WI38 (cell line): ENCODE results near the gene SHPK.

ENCODE experiments used
- H3K4me3 ChIP-seq: 2 replicates; pipeline ENCODE4 v1.5.1; 2011; ENCODE audit warnings: low read depth, mild to moderate bottlenecking, control low read depth, low read length
- TF ChIP-seq, protein P1 (sequence below): IDR thresholded peaks from 2 replicates; pipeline ENCODE4 v1.5.1; 2012; ENCODE audit warnings: low read depth, mild to moderate bottlenecking, control low read depth, low read length

The SHPK gene, protein sequence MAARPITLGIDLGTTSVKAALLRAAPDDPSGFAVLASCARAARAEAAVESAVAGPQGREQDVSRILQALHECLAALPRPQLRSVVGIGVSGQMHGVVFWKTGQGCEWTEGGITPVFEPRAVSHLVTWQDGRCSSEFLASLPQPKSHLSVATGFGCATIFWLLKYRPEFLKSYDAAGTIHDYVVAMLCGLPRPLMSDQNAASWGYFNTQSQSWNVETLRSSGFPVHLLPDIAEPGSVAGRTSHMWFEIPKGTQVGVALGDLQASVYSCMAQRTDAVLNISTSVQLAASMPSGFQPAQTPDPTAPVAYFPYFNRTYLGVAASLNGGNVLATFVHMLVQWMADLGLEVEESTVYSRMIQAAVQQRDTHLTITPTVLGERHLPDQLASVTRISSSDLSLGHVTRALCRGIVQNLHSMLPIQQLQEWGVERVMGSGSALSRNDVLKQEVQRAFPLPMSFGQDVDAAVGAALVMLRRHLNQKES

DNA sequence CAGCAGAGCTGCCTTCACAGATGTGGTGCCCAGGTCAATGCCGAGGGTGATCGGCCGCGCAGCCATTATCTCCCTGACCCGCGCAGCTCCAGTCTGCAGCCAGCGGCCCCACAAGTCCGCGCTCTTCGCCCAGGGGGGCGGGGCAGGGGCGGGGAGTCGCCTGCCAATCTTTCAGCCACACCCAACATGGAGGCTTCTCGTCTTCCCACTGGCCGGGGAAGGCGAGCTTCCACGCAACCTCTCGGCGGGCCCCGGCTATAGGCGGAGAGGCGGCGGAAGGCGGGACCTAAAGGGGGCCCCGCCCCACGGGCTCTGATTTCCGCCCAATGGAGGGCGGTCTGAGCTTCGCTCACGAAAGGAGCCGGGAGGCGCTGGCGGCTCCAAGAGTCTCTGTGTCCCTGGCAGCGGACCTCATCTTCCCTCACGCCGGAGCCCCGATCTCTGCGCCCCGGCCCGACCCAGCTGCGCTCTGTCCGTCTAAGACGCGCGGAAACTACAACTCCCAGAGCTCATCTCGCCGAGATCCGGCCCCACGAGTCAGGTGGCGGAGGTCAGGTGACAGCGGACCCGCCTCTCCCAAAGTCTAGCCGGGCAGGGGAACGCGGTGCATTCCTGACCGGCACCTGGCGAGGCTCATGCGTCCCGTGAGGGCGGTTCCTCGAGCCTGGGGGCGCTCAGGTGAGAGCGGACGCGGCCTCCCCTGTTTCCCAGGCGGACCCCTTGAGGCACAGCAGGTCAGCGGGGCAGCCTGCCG lies at the start of gene SHPK, which contains the start of gene CTNS:
TSS of gene SHPK (minus strand) at position 97 of the 754 bp plus-strand sequence. CDS start at position 66, 31 bp downstream.
TSS of gene CTNS (plus strand) at position 607 of the 754 bp plus-strand sequence. CDS start 3,447 bp downstream, outside the sequence.
- TF ChIP-seq, protein P1, sequence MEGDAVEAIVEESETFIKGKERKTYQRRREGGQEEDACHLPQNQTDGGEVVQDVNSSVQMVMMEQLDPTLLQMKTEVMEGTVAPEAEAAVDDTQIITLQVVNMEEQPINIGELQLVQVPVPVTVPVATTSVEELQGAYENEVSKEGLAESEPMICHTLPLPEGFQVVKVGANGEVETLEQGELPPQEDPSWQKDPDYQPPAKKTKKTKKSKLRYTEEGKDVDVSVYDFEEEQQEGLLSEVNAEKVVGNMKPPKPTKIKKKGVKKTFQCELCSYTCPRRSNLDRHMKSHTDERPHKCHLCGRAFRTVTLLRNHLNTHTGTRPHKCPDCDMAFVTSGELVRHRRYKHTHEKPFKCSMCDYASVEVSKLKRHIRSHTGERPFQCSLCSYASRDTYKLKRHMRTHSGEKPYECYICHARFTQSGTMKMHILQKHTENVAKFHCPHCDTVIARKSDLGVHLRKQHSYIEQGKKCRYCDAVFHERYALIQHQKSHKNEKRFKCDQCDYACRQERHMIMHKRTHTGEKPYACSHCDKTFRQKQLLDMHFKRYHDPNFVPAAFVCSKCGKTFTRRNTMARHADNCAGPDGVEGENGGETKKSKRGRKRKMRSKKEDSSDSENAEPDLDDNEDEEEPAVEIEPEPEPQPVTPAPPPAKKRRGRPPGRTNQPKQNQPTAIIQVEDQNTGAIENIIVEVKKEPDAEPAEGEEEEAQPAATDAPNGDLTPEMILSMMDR: no peak

DNA sequence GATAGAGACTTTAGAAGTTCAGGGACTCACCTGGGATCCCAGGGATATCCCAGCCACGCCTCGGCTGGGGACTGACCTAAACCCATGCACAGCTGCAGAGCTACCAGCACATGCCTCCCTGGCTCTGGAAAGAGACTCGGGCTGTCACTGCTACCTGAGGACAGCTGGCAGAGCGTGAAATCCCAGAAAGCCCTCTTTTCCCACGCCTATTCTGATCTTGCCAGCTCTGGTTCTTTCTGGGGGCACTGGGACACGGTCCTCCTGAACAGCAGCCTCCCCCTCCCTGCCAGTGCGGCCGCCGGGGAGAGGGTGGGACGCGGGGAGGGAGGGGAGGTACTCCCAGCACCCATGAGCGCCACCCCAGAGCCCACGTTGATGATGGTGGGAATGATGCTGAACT lies 49.1 kb upstream of the SHPK start:
- H3K4me3 ChIP-seq: no peak overlapping the region

More for the DNA sequence above, at the start of gene SHPK, which contains the start of gene CTNS:
- H3K4me3 ChIP-seq: peak within 1 kb of the TSS; percentile 90

DNA sequence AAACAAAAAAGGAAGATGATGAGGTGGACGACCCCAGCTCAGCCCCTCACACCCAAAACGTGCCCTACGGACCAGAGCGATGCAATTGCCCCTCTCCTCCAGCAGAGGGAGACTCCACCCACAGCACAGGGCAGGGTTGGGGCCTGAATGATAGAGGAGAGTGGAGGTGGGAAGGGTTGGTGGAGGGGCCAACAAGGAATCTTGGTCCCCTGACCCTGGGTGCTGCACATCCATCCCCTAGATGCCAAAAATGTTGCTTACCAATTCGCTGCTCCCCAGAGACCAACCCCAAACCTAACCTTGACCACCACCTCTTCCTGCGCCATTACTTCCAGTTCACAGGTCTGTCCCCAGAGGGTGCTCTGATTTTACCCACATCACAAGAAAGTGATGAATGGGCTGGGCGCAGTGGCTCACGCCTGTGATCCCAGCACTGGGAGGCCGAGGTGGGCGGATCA lies 47.0 kb upstream of the SHPK start:
- TF ChIP-seq, protein P1: peak; percentile 98
- no peak overlapping the region for H3K4me3 ChIP-seq

More for the DNA sequence above, 49.1 kb upstream of the SHPK start:
- TF ChIP-seq, protein P1: no peak

DNA sequence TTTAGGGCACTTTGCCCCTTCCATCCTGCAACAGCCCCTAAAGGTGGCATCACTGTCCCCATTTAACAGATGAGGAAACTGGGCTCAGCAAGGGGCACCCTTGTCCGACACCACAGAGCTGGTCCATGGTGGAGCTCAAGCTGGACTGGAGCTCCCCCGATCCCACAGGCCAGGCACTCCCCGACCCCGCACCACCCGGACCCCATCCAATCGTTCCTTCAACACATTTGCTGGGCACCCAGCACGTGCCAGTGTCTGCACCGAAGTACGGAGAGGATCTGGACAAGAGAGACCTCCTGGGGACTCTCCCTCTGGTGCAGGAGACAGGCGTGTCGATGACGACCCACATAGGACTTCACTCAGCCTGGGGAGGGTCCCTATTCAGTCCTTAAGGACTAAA lies 46.0 kb upstream of the SHPK start:
- H3K4me3 ChIP-seq: no peak overlapping the region
- TF ChIP-seq, protein P1: no peak

DNA sequence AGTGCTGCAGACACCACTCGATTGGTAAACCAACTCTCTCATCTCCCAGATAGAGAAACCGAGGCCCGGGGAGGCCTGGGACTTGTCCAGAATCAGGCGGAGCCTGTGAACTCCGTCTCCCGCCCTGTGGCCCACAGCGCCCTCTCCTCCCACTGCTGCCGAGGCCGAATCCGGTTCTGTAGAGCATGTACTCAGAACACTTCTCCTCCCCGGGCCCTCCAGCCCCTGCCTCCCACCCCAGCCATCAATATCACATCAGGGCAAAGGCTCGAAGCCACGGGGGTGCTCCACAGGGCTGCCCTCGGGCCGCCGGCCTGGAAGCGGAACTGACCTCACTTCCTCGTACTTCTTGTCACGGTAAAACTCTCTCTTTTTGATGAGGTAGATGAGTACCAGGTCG lies 45.5 kb upstream of the SHPK start:
- TF ChIP-seq, protein P1: no peak
- H3K4me3 ChIP-seq: no peak overlapping the region

DNA sequence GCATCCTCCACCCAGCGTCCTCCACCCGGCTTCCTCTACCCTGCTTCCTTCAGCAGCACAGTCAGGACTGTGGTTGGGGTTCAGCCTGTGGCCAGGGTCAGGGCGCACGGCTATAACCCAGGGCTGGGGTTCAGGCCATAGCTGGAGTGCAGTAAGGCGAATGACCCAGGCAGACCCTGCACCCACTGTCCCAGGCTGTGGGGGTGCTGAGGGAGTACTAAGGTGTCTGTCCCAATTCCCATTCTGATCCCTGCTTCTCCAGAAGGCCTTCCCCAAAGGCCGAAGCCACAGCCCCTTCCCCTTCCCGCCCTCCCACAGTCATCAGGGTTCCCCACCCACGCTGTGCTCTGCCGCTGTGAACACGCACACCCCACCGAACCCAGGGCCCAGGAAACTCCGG lies 45.0 kb upstream of the SHPK start:
- H3K4me3 ChIP-seq: no peak overlapping the region
- TF ChIP-seq, protein P1: no peak
